A549 (cell line): ENCODE measurements around the gene RERE.

Experiments used
- E2F6 ChIP-seq: IDR thresholded peaks from 2 replicates; pipeline ENCODE4 v1.6.1; 2012; ENCODE audit warnings: low read depth, borderline replicate concordance
- POLR2A ChIP-seq: IDR thresholded peaks from 2 replicates; pipeline ENCODE4 v1.6.1; 2012; ENCODE audit warnings: mild to moderate bottlenecking, low read length

- TF ChIP-seq POLR2A (no peak), E2F6 (no peak)
These were observed 412.7 kb downstream of the RERE start for GRCh38 chr1:8404460-8405370.
